Measurements from ENCODE around the gene SEMA3F.

The SEMA3F gene

DNA sequence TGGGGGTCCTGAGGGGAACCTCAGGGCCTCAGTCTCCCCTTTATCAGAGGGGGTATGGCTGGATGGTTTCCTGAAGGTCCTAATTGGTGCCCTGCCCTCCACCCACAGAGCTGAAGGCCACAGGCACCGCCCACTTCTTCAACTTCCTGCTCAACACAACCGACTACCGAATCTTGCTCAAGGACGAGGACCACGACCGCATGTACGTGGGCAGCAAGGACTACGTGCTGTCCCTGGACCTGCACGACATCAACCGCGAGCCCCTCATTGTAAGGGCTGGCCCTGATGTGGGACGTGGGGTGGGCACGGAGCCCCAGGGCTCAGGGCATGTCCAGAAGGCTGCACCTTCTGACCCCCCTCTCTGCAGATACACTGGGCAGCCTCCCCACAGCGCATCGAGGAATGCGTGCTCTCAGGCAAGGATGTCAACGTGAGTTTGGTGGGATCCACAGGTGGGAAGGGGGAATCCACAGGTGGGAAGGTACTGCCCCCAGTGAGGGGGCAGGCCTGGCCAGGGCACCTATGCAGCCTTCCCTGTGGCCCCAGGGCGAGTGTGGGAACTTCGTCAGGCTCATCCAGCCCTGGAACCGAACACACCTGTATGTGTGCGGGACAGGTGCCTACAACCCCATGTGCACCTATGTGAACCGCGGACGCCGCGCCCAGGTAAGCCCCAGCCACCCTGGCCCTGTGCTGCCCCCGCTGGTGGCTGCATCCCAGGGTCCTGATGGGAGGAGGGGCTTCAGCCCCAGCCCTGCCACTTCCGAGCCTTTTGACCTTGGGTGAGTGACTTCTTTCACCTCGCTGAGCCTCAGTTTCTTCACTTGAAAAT is 18.8 kb downstream of the SEMA3F start:
- DNase-seq, result no peak

- no peak for DNase-seq
Measured at GRCh38 chr3:50174517-50174895, 19.4 kb downstream of the SEMA3F start.

DNA sequence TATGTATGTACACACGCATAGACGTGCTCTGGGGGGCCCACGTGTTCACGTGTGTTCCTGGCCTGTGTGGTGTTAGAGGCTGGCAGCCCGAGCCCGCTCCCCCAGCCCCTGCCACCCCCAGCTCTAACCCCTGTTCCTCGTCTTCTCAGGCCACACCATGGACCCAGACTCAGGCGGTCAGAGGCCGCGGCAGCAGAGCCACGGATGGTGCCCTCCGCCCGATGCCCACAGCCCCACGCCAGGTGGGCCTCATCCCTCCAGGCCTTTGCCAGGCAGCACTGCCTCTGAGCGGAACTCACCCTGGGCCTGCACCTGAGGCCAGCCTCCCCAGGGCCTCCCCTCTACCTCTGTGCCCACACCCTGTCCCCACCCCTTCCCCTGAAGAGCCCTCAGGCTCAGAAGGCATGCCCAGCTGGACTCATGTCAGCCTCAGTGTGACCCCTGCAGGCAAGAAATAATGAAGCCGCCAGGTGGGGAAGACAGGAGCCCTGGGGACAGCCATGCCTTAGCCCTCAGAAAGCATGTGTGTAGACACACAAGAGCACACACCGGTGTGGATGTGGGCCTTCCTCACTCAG is 19.9 kb downstream of the SEMA3F start:
- DNase-seq, result no peak

DNA sequence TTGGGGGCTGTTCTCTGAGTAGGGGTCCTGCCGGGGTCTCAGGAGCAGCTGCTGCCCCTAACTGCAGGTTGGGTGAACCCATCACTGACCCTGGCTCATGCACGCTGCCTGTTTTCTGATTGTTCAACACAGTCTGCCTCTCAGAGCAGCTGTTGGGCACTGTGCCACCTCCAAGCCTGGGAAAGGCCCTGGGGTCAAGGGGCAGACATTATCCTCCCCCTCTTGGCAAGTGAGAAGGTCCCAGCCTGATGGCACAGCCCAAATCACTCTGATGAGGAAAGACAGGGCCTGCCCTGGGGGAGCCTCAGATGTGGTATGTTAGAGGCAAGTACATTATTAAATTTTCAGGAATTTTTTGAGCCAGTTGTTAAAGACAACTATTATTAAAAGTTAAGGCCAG is 22.2 kb downstream of the SEMA3F start:
- DNase-seq, result no peak

- DNase-seq, result no peak
Measured at GRCh38 chr3:50179710-50180109, 24.6 kb downstream of the SEMA3F start.

DNA sequence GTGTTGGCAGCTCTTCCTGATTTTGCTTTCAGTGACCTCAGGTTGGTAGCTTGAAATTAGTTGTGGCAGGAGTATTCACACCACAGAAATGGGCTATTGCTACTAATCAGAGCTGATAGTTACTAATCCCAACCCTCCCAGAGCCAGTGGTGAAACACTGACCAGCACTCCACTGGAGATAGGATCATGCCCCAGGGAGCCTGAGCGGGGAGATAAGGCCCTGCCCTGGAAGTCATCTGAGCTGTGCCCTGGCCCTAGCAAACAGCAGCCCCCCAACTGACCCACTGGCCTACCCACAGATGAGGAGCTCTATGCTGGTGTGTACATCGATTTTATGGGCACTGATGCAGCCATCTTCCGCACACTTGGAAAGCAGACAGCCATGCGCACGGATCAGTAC is 26.9 kb downstream of the SEMA3F start:
- no peak for DNase-seq

DNA sequence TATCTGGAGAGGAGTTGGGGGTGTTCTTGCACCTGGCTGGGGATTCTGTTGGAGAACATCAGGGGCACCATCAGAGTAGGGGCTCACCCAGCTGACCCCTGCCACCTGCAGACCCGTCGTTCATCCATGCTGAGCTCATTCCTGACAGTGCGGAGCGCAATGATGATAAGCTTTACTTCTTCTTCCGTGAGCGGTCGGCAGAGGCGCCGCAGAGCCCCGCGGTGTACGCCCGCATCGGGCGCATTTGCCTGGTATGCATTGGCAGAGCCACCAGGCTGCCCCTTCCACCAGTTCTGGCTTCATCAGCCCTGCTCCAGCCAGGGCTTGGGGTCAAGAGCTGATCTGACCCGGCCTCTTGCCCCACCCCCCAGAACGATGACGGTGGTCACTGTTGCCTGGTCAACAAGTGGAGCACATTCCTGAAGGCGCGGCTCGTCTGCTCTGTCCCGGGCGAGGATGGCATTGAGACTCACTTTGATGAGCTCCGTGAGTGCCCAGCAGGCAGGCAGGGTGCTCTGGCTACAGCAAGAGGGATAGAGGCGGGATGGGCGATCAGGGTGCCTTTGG is 27.5 kb downstream of the SEMA3F start:
- DNase-seq, result no peak

DNA sequence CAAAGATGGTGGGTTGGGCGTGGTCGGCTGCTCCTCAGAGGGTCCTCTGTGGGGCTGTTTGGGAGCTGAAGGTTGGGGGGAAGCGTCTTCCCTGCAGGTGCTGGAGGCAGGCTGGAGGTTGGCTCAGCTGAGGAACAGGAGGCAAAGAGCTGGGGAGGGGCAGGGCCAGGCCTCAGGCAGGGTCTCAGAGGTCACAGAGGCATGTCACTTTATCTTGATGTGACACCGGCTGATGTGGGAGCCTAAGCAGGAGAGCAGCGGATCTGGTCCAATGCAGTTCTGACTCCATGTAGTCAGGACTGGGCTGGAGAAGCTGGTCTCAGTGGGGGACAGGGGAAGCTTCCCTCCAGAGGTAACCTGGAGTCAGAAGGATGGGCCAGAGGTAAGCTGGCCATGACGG is 28.6 kb downstream of the SEMA3F start:
- DNase-seq, result no peak

DNA sequence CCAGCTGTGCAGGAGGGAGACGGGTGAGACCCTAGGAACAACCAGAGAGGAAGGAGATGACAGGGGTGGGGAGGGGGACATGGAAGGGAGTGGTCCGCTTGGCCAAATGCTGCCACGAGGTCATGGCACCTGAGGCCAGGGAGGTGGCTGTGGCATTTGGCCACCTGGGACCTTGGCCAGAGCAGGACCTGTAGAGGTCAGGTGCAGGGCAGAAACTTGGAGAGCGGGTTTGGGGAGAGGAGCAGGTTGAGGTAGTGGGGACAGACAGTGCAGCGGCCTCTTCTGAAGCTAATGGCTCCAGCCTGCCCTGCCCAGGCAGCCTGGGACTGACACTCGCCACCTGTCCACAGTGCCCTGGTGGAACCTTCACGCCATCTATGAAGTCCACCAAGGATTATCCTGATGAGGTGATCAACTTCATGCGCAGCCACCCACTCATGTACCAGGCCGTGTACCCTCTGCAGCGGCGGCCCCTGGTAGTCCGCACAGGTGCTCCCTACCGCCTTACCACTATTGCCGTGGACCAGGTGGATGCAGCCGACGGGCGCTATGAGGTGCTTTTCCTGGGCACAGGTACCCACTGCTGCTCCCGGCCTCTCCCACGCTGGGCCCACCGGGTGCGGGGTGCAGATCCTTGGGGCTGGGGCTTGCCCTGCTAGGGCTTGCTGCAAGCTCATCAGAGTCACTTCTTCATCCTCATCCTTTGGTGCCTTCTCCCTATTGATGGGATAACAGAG is 29.3 kb downstream of the SEMA3F start:
- DNase-seq, result no peak

DNA sequence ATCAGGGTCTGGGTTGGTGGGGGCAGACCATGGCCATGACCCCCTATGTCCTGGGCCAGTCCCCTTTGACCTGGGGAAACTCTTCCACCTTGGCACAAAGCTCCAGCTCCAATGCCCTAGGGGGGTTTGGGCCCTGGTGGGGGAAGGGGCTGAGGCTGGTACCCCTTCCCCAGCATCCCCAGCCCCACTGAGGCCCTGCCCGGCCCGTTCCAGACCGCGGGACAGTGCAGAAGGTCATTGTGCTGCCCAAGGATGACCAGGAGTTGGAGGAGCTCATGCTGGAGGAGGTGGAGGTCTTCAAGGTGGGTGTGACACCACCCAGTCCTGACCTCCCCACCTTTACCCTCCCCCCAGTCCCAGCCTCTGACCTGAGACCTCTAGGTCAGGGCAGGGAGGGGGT is 30.1 kb downstream of the SEMA3F start:
- no peak for DNase-seq

DNA sequence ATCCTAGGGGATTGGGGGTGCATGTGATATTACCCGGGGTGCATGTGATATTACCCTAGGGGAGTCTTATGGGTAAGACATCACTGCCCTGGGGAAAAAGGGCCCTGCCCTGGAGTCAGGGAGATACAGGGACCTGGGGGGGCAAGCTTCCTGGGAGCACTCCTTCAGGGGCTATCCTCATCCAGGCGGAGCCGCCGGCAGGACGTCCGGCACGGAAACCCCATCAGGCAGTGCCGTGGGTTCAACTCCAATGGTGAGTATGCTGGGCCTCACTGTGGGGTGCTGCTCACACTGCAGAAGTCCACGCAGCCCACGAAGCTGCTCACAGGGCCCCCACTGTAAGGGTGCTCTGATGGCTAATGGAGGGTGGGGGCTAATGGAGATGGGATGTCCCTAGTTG is 31.0 kb downstream of the SEMA3F start:
- DNase-seq, result no peak

- DNase-seq, result no peak
Measured at GRCh38 chr3:50187750-50188149, 32.6 kb downstream of the SEMA3F start.

DNA sequence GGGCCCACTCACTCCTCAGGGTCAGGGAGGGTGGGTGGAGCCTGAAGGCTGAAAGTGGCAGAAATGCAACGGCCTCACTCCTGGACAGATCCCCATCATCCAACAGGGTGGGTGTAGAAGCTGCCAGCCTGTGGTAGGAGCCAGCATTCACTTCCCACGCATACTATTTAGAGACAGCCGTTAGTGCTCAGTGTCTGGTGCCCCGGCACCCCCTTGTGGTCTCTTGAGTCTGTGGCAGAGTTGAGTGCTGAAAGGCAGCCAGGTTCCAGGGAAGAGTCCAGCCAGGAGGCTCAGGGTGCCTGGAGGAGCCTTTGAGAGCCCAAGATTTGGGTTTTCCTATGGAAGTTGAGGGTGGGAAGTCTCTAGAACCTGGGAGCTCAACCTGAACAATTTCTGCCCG is 34.1 kb downstream of the SEMA3F start:
- peak; percentile 43 for DNase-seq

DNA sequence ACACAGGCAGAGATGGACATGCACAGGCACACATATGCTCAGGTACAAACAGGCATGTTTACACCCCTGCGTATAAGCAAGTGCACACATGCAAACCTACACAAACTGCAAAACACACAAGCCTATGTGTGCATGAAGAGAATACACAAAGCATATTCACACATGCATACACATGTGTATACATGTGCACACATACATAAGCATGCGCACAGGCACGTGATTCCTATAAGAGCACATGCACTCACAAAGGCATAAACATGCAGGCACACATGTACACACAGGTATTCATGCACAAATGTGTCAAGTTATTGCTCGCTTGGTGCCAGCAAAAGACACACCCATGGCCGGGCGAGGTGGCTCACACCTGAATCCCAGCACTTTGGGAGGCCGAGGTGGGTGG is 34.9 kb downstream of the SEMA3F start:
- DNase-seq, result no peak

DNA sequence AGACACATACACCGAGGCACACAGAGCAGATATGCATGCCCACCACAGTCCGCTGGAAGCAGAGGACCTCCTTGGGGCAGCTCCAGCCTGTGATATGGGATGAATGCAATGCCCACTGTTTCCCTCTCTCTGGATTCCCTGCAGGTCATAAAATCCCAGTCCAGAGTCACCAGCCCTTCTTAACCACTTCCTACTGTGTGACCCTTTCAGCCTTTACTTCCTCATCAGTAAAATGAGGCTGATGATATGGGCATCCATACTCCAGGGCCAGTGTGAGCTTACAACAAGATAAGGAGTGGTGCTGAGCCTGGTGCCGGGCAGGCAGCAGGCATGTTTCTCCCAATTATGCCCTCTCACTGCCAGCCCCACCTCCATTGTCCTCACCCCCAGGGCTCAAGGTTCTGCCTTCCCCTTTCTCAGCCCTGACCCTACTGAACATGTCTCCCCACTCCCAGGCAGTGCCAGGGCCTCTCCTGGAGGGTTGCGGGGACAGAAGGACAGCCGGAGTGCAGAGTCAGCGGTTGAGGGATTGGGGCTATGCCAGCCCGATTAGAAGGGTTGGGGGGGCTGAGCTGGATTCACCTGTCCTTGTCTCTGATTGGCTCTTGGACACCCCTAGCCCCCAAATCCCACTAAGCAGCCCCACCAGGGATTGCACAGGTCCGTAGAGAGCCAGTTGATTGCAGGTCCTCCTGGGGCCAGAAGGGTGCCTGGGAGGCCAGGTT is 36.0 kb downstream of the SEMA3F start, which contains the start of gene GNAT1:
Gene GNAT1 (plus strand): TSS at position 675 of the 725 bp plus-strand sequence. CDS start 116 bp downstream, outside the sequence.
- DNase-seq, result no peak

GRCh38 chr3:50192124-50192523 is 37.0 kb downstream of the SEMA3F start:
- DNase-seq, result no peak

DNA sequence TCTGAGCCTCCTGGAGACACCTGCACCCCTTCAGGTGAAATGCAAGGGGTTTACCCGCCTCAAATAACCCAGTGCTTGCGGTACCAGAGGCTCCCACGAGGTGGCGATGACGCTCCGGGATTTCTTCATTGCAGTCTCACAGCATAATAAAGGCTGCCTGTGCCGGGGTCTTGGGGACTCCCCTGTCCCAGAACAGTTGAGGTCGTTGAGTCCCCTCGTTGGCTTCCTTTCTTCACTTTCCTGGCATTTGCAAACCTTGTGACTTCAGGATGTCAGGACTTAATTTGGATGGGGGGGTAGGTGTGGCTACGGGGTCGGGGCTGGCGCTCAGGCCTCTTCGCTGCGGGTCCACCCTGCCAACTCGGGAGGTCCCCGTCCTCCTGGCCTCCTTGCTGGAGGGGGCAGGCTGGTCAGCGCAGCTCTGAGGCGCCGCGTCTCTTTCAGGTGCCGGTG is 37.6 kb downstream of the SEMA3F start:
- DNase-seq, result no peak

- no peak for DNase-seq
Measured at GRCh38 chr3:50193286-50193685, 38.2 kb downstream of the SEMA3F start.

GRCh38 chr3:50193746-50194127 is 38.6 kb downstream of the SEMA3F start:
- no peak for DNase-seq

GRCh38 chr3:50194128-50194902 is 39.2 kb downstream of the SEMA3F start:
- no peak for DNase-seq

- DNase-seq, result no peak
Measured at GRCh38 chr3:50194903-50195500, 39.9 kb downstream of the SEMA3F start.

All from NCI-H2171 (cell line).